Keratinocyte (primary cell): ENCODE data around the gene TOR1AIP2. TPM values are rescaled to one million over a fixed set of nuclear protein-coding genes. Genes with fewer than 3 reads are reported as not detected.

Experiments
- DNase-seq: peaks from one replicate; pipeline ENCODE4 v3.0.0-alpha.2; 2011; ENCODE audit warnings: low read depth, missing footprints, low spot score
- FAIRE-seq: peaks from 2 replicates; lab custom pipeline; 2011; peaks lifted over from hg19 to GRCh38; lab: Jason Lieb, UNC
- H2AFZ ChIP-seq: 2 replicates; pipeline ENCODE4 v1.6.0; 2012; ENCODE audit warnings: low read length, control low read depth, inconsistent platforms; ENCODE audit not compliant: control insufficient read depth
- H3K27ac ChIP-seq: 2 replicates; pipeline ENCODE4 v1.5.1; 2011; ENCODE audit warnings: low read length; ENCODE audit not compliant: control insufficient read depth, insufficient read depth
- H3K27me3 ChIP-seq: 3 replicates; pipeline ENCODE4 v1.6.0; 2011; ENCODE audit warnings: low read length; ENCODE audit not compliant: control insufficient read depth, insufficient read depth; ENCODE audit errors: extremely low read depth
- H3K36me3 ChIP-seq, 2 experiments: 2 replicates in 1 of 2; 3 replicates in 1 of 2; pipeline ENCODE4 v1.5.1; 2011; ENCODE audit warnings: low read length in 2 of 2, mild to moderate bottlenecking in 1 of 2; ENCODE audit not compliant: control insufficient read depth in 2 of 2, insufficient read depth in 2 of 2; ENCODE audit errors: extremely low read depth in 1 of 2
- H3K4me1 ChIP-seq: 3 replicates; pipeline ENCODE4 v1.5.1; 2011; ENCODE audit warnings: low read length; ENCODE audit not compliant: control insufficient read depth, insufficient read depth; ENCODE audit errors: extremely low read depth
- H3K4me2 ChIP-seq: 3 replicates; pipeline ENCODE4 v1.6.0; 2011; ENCODE audit warnings: low read depth, low read length; ENCODE audit not compliant: control insufficient read depth, insufficient read depth; ENCODE audit errors: extremely low read depth
- H3K4me3 ChIP-seq, 3 experiments: fragments of 200-600 bp in 1 of 3; sonication (generic) in 1 of 3; 2 replicates in 2 of 3; 3 replicates in 1 of 3; pipeline ENCODE4 v1.5.1; 2011 to 2016; ENCODE audit warnings: low read length in 3 of 3, mild to moderate bottlenecking in 3 of 3, control low read depth in 2 of 3, inconsistent platforms in 1 of 3, low read depth in 1 of 3, mixed read lengths in 1 of 3, mixed run types in 1 of 3, moderate library complexity in 1 of 3; ENCODE audit not compliant: control insufficient read depth in 2 of 3, insufficient read depth in 2 of 3; ENCODE audit errors: extremely low read depth in 1 of 3
- H3K79me2 ChIP-seq: 2 replicates; pipeline ENCODE4 v1.6.0; 2012; ENCODE audit warnings: low read length; ENCODE audit not compliant: control insufficient read depth, insufficient read depth
- H3K9ac ChIP-seq: 3 replicates; pipeline ENCODE4 v1.6.0; 2011; ENCODE audit warnings: low read length; ENCODE audit not compliant: control insufficient read depth, insufficient read depth; ENCODE audit errors: extremely low read depth
- H3K9me1 ChIP-seq: 3 replicates; pipeline ENCODE4 v1.6.0; 2011; ENCODE audit warnings: low read length; ENCODE audit not compliant: control insufficient read depth, insufficient read depth; ENCODE audit errors: extremely low read depth
- H3K9me3 ChIP-seq: 2 replicates; pipeline ENCODE4 v1.5.1; 2012; ENCODE audit warnings: low read depth, low read length; ENCODE audit not compliant: control insufficient read depth
- H4K20me1 ChIP-seq: 3 replicates; pipeline ENCODE4 v1.6.0; 2011; ENCODE audit warnings: low read length; ENCODE audit not compliant: control insufficient read depth, insufficient read depth; ENCODE audit errors: extremely low read depth
- CTCF ChIP-seq, 3 experiments: IDR thresholded peaks in 1 of 3; conservative IDR thresholded peaks in 1 of 3; optimal IDR thresholded peaks in 1 of 3; 2 replicates in 2 of 3; 3 replicates in 1 of 3; pipeline versions ENCODE3 to v1.5.1; 2011; ENCODE audit warnings: low read length in 3 of 3, mild to moderate bottlenecking in 3 of 3, moderate library complexity in 2 of 3, control low read depth in 1 of 3, inconsistent platforms in 1 of 3; ENCODE audit not compliant: insufficient read depth in 2 of 3; ENCODE audit errors: extremely low read depth in 1 of 3
- EZH2 ChIP-seq: IDR thresholded peaks from one replicate; pipeline ENCODE4 v1.6.1; 2012; ENCODE audit warnings: inconsistent platforms, mild to moderate bottlenecking, low read length, moderate library complexity
- dilution Hi-C: fragments of 300-500 bp; cut with MboI; formaldehyde crosslinking; loops from one replicate; pipeline ENCODE4 v1.7.0; 2020; ENCODE audit warnings: low sequenced_read_pairs; ENCODE audit not compliant: extremely low pct_ligation_motif_present
- polyA plus RNA-seq, 5 experiments: library from polyadenylated mRNA; depleted of rRNA in 3 of 5; stranded (reverse) in 3 of 5; stranded (forward) in 1 of 5; unstranded in 1 of 5; fragments of >200 nt; gene quantifications; 1 replicate in 1 of 5; 2 replicates in 3 of 5; 3 replicates in 1 of 5; pipeline versions ENCODE4 v1.2.1 to v1.2.3, GENCODE V29; 2011 to 2012; ENCODE audit warnings: missing spikeins in 2 of 5, low read depth in 1 of 5, low replicate concordance in 1 of 5

Gene TOR1AIP2
- polyA plus RNA-seq, 1 donor (not counting 4 experiments of a cell fraction or from before 2014, with no cell fraction given) = 49.9 TPM

- H3K36me3 ChIP-seq = no peaks in the 10 kb centered on the region
- H3K9me3 ChIP-seq = no peaks in the 10 kb centered on the region
- TF ChIP-seq CTCF (optimal IDR thresholded peaks at IDR 0.05 in 1 of 3, IDR thresholded peaks at IDR 0.05 in 1 of 3, conservative IDR thresholded peaks at IDR 0.05 in 1 of 3; ENCODE audit: extremely low read depth in 1 of 3, insufficient read depth in 2 of 3, low read length in 3 of 3) (no peak), EZH2 (no peak)
- dilution Hi-C loops = loop anchor here (25.0 kb wide), 1 partner anchor 103 kb away; no protein-coding TSS in a partner anchor
- peak overlapping the region in 2 of 3 experiments; percentile 33 to 49 for H3K4me3 ChIP-seq
- H4K20me1 ChIP-seq = no peaks in the 10 kb centered on the region
- peak overlapping the region; percentile 79 for H3K4me2 ChIP-seq
- no peaks in the 10 kb centered on the region for H3K79me2 ChIP-seq
- no peak overlapping the region for H3K9ac ChIP-seq
- DNase-seq = no peak
- H2AFZ ChIP-seq = no peak overlapping the region
- no peak for FAIRE-seq
- H3K4me1 ChIP-seq = peaks cover 3% of the 10 kb centered on the region
- H3K27me3 ChIP-seq = peaks cover 37% of the 10 kb centered on the region
- H3K9me1 ChIP-seq = no peaks in the 10 kb centered on the region
- no peak overlapping the region for H3K27ac ChIP-seq
Observed at GRCh38 chr1:179815641-179816040, 62.0 kb downstream of the TOR1AIP2 start.

DNA sequence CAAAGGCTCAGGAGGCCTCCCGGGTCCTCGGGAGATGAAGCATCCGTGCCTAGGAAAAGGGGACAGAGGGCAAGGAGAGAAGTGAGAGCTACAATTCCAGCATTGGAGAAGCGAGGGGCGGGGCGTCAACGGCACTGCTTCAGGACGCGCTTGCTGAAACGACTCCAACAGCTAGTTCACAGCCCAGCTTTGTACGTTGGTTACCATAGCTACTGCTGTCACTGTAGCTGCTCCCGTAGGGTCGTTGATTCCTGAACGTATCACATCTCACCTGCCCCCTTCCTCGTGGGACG is 63.1 kb downstream of the TOR1AIP2 start:
- no peaks in the 10 kb centered on the region for H3K9me1 ChIP-seq
- no peak for FAIRE-seq
- TF ChIP-seq CTCF (optimal IDR thresholded peaks at IDR 0.05 in 1 of 3, IDR thresholded peaks at IDR 0.05 in 1 of 3, conservative IDR thresholded peaks at IDR 0.05 in 1 of 3; ENCODE audit: extremely low read depth in 1 of 3, insufficient read depth in 2 of 3, low read length in 3 of 3) = no peak
- TF ChIP-seq EZH2 = no peak
- peaks cover 37% of the 10 kb centered on the region for H3K27me3 ChIP-seq
- no peaks in the 10 kb centered on the region for H3K9me3 ChIP-seq
- no peaks in the 10 kb centered on the region for H3K36me3 ChIP-seq
- H3K4me1 ChIP-seq = peaks cover 10% of the 10 kb centered on the region
- H3K27ac ChIP-seq = no peak overlapping the region
- dilution Hi-C loops = loop anchor here (25.0 kb wide), 1 partner anchor 102 kb away; no protein-coding TSS in a partner anchor
- H4K20me1 ChIP-seq = no peaks in the 10 kb centered on the region
- H3K79me2 ChIP-seq = no peaks in the 10 kb centered on the region
- peak overlapping the region; percentile 20 to 49 (median 33) for H3K4me3 ChIP-seq
- H3K4me2 ChIP-seq = peak overlapping the region; percentile 79
- peak overlapping the region; percentile 67 for H2AFZ ChIP-seq
- peak overlapping the region; percentile 26 for H3K9ac ChIP-seq
- DNase-seq = no peak
